Gastrocnemius medialis (tissue), 4 donors: ENCODE measurements around the gene NPIPA1.
"Not testable (repeated sequence)": the region's sequence is repeated elsewhere in the genome, so short reads cannot be mapped to it uniquely, and the experiment has no call there.

ENCODE experiments used
- CTCF ChIP-seq, 5 experiments: fragments of 450-650 bp in 3 of 5; fragments of 200-600 bp in 2 of 5; sonication (generic) in 2 of 5; IDR thresholded peaks in 4 of 5; conservative IDR thresholded peaks in 1 of 5; 1 replicate in 4 of 5; 2 replicates in 1 of 5; pipeline ENCODE4 v1.5.1; 2016 to 2019; ENCODE audit warnings: antibody characterized with exemption in 5 of 5, mild to moderate bottlenecking in 3 of 5, moderate library complexity in 3 of 5
- POLR2A ChIP-seq, 2 donors: fragments of 450-650 bp; IDR thresholded peaks; one replicate each; pipeline ENCODE4 v1.6.1; 2017; ENCODE audit warnings: antibody characterized with exemption in 2 of 2, mild to moderate bottlenecking in 2 of 2, moderate library complexity in 2 of 2

- TF ChIP-seq CTCF (IDR thresholded peaks at IDR 0.05 in 4 of 5, conservative IDR thresholded peaks at IDR 0.05 in 1 of 5); POLR2A (IDR thresholded peaks at IDR 0.05): not testable (repeated sequence)
Measured at GRCh38 chr16:14896023-14896422, 41.2 kb upstream of the NPIPA1 start.
